PFSK-1 (cell line): ENCODE data around the gene DOK5.

Source experiments
- FOXP2 ChIP-seq: optimal IDR thresholded peaks from 2 replicates; pipeline ENCODE3; 2011; ENCODE audit warnings: borderline replicate concordance, control low read depth, inconsistent platforms; ENCODE audit not compliant: insufficient read depth; ENCODE audit errors: extremely low read length, extremely low read depth
- POLR2AphosphoS5 ChIP-seq: IDR thresholded peaks from 2 replicates; pipeline ENCODE4 v1.6.1; 2012; ENCODE audit warnings: low read depth, mild to moderate bottlenecking, control low read depth, low read length, moderate library complexity
- REST ChIP-seq, 2 experiments: IDR thresholded peaks; 2 replicates each; pipeline versions ENCODE4 v1.6.1 to v1.8.0; 2011 to 2012; ENCODE audit warnings: low read depth in 2 of 2, low read length in 2 of 2, control low read depth in 1 of 2, inconsistent platforms in 1 of 2, mild to moderate bottlenecking in 1 of 2, moderate library complexity in 1 of 2; ENCODE audit not compliant: insufficient read depth in 1 of 2
- SIN3A ChIP-seq: IDR thresholded peaks from 2 replicates; pipeline ENCODE4 v1.6.1; 2012; ENCODE audit warnings: mild to moderate bottlenecking, low read length, moderate library complexity, borderline replicate concordance; ENCODE audit not compliant: insufficient read depth
- TAF1 ChIP-seq: IDR thresholded peaks from 2 replicates; pipeline ENCODE4 v1.6.1; 2012; ENCODE audit warnings: low read length, control low read depth, borderline replicate concordance; ENCODE audit not compliant: insufficient read depth

DOK5 gene

GRCh38 chr20:54526801-54527200 is 51.4 kb downstream of the DOK5 start:
- TF ChIP-seq FOXP2 (no peak), POLR2AphosphoS5 (no peak), SIN3A (no peak)

- TF ChIP-seq POLR2AphosphoS5, result no peak
- TF ChIP-seq FOXP2, result no peak
- TF ChIP-seq TAF1, result no peak
- no peak for TF ChIP-seq REST (IDR thresholded peaks at IDR 0.05; ENCODE audit: insufficient read depth in 1 of 2, low read depth in 2 of 2, low read length in 2 of 2)
- no peak for TF ChIP-seq SIN3A
Measured at GRCh38 chr20:54532573-54532972, 57.2 kb downstream of the DOK5 start.

GRCh38 chr20:54534101-54534500 is 58.7 kb downstream of the DOK5 start:
- TF ChIP-seq REST (IDR thresholded peaks at IDR 0.05; ENCODE audit: insufficient read depth in 1 of 2, low read depth in 2 of 2, low read length in 2 of 2) (no peak), TAF1 (no peak), SIN3A (no peak), FOXP2 (no peak)

- no peak for TF ChIP-seq TAF1
- no peak for TF ChIP-seq REST (IDR thresholded peaks at IDR 0.05; ENCODE audit: insufficient read depth in 1 of 2, low read depth in 2 of 2, low read length in 2 of 2)
- TF ChIP-seq POLR2AphosphoS5, result no peak
- TF ChIP-seq SIN3A, result no peak
- no peak for TF ChIP-seq FOXP2
Measured at GRCh38 chr20:54535033-54535432, 59.6 kb downstream of the DOK5 start.

GRCh38 chr20:54535746-54536145 is 60.4 kb downstream of the DOK5 start:
- TF ChIP-seq POLR2AphosphoS5 (no peak), TAF1 (no peak), FOXP2 (no peak), SIN3A (no peak), REST (IDR thresholded peaks at IDR 0.05; ENCODE audit: insufficient read depth in 1 of 2, low read depth in 2 of 2, low read length in 2 of 2) (no peak)
